Endothelial cell of umbilical vein (primary cell): ENCODE results near the gene SERPINI1. TPM values are rescaled to one million over a fixed set of nuclear protein-coding genes. Genes with fewer than 3 reads are reported as not detected.

ENCODE experiments used
- BruUV-seq: library from RNA; stranded (reverse); fragments of 400-500 nt; replicated peaks from 2 replicates; lab custom pipeline; 2021; lab: Mats Ljungman, UMichigan
- CTCF ChIA-PET: fragments of 300-600, 350-600 bp; sonication (Branson Sonifier 250); formaldehyde crosslinking; loops from one replicate; lab custom pipeline; 2021; ENCODE audit warnings: antibody characterized with exemption, inconsistent platforms; lab: Charles Lee
- POLR2A ChIA-PET: fragments of 300-600, 350-600 bp; sonication (Branson Sonifier 250); formaldehyde crosslinking; loops from one replicate; lab custom pipeline; 2021; ENCODE audit warnings: antibody characterized with exemption, inconsistent platforms; lab: Charles Lee
- DNase-seq: peaks from one replicate; pipeline ENCODE4 v3.0.0-alpha.2; 2011; ENCODE audit warnings: low read depth, low spot score
- FAIRE-seq: peaks from 2 replicates; lab custom pipeline; 2011; peaks lifted over from hg19 to GRCh38; lab: Jason Lieb, UNC
- H2AFZ ChIP-seq: 2 replicates; pipeline ENCODE4 v1.6.0; 2012; ENCODE audit warnings: low read depth, low read length, control low read depth, inconsistent platforms
- H3K27ac ChIP-seq: 2 replicates; pipeline ENCODE4 v1.5.1; 2011; ENCODE audit warnings: low read depth, mild to moderate bottlenecking, control low read depth, low read length, moderate library complexity; ENCODE audit not compliant: insufficient read depth
- H3K27me3 ChIP-seq, 2 experiments: 2 replicates each; pipeline versions ENCODE4 v1.6.0 to v1.6.1; 2011; ENCODE audit warnings: low read length in 2 of 2, mixed read lengths in 1 of 2; ENCODE audit not compliant: control insufficient read depth in 2 of 2, insufficient read depth in 2 of 2
- H3K36me3 ChIP-seq, 2 experiments: 2 replicates in 1 of 2; 3 replicates in 1 of 2; pipeline ENCODE4 v1.5.1; 2011; ENCODE audit warnings: low read length in 2 of 2, mild to moderate bottlenecking in 1 of 2, moderate library complexity in 1 of 2; ENCODE audit not compliant: control insufficient read depth in 2 of 2, insufficient read depth in 2 of 2; ENCODE audit errors: extremely low read depth in 1 of 2
- H3K4me1 ChIP-seq: 3 replicates; pipeline ENCODE4 v1.5.1; 2011; ENCODE audit warnings: mild to moderate bottlenecking, low read length; ENCODE audit not compliant: control insufficient read depth, insufficient read depth; ENCODE audit errors: extremely low read depth
- H3K4me2 ChIP-seq: 2 replicates; pipeline ENCODE4 v1.6.1; 2011; ENCODE audit warnings: low read length, control low read depth, mixed read lengths; ENCODE audit not compliant: insufficient read depth
- H3K4me3 ChIP-seq, 3 experiments: fragments of 200-600 bp in 1 of 3; sonication (generic), shearing (Covaris generic) in 1 of 3; replicated peaks in 1 of 3; 2 replicates each; pipeline ENCODE4 v1.5.1; 2011 to 2016; ENCODE audit warnings: control low read depth in 3 of 3, low read length in 3 of 3, mild to moderate bottlenecking in 2 of 3, inconsistent platforms in 1 of 3, low read depth in 1 of 3, moderate library complexity in 1 of 3; ENCODE audit not compliant: insufficient read depth in 1 of 3
- H3K79me2 ChIP-seq: 2 replicates; pipeline ENCODE4 v1.6.0; 2012; ENCODE audit warnings: low read length, inconsistent platforms; ENCODE audit not compliant: control insufficient read depth, insufficient read depth
- H3K9ac ChIP-seq: replicated peaks from 2 replicates; pipeline ENCODE3; 2011; ENCODE audit warnings: low read length, control low read depth; ENCODE audit not compliant: insufficient read depth; ENCODE audit errors: extremely low read depth
- H3K9me1 ChIP-seq: replicated peaks from 3 replicates; pipeline ENCODE4 v1.6.0; 2011; ENCODE audit warnings: mild to moderate bottlenecking, low read length; ENCODE audit not compliant: control insufficient read depth, insufficient read depth; ENCODE audit errors: extremely low read depth
- H3K9me3 ChIP-seq: replicated peaks from 2 replicates; pipeline ENCODE4 v1.5.1; 2012; ENCODE audit warnings: low read length, inconsistent platforms; ENCODE audit not compliant: control insufficient read depth, insufficient read depth
- H4K20me1 ChIP-seq: replicated peaks from 2 replicates; pipeline ENCODE3; 2011; ENCODE audit warnings: mild to moderate bottlenecking, low read length; ENCODE audit not compliant: control insufficient read depth, insufficient read depth; ENCODE audit errors: extremely low read depth
- CTCF ChIP-seq, 2 donors: IDR thresholded peaks; 1 replicate in 1 of 2; 2 replicates in 1 of 2; pipeline ENCODE4 v1.5.1; 2011; ENCODE audit warnings: low read length in 2 of 2, mild to moderate bottlenecking in 2 of 2, moderate library complexity in 2 of 2, control low read depth in 1 of 2, inconsistent platforms in 1 of 2, low read depth in 1 of 2; ENCODE audit not compliant: insufficient read depth in 1 of 2; ENCODE audit errors: extremely low read depth in 1 of 2
- FOS ChIP-seq: IDR thresholded peaks from 2 replicates; pipeline ENCODE4 v1.6.1; 2011; ENCODE audit warnings: mild to moderate bottlenecking, low read length, moderate library complexity, borderline replicate concordance; ENCODE audit not compliant: insufficient read depth
- GATA2 ChIP-seq: IDR thresholded peaks from 2 replicates; pipeline ENCODE4 v1.7.0; 2011; ENCODE audit warnings: low read depth, mild to moderate bottlenecking, moderate library complexity, mixed read lengths, low read length; ENCODE audit not compliant: insufficient read length, insufficient read depth
- JUN ChIP-seq: IDR thresholded peaks from 2 replicates; pipeline ENCODE4 v1.6.1; 2011; ENCODE audit warnings: borderline replicate concordance, low read depth; ENCODE audit not compliant: insufficient read length, insufficient read depth
- MAX ChIP-seq: IDR thresholded peaks from 2 replicates; pipeline ENCODE4 v1.6.1; 2011; ENCODE audit not compliant: insufficient read depth, insufficient read length
- MYC ChIP-seq: IDR thresholded peaks from one replicate; pipeline ENCODE4 v1.6.1; 2011; ENCODE audit warnings: mild to moderate bottlenecking, low read depth, low read length
- POLR2AphosphoS5 ChIP-seq: IDR thresholded peaks from 2 replicates; pipeline ENCODE4 v1.6.1; 2012; ENCODE audit warnings: low read depth, mild to moderate bottlenecking, control low read depth, low read length, moderate library complexity; ENCODE audit not compliant: insufficient read depth
- dilution Hi-C: fragments of 300-500 bp; cut with MboI; formaldehyde crosslinking; loops from one replicate; pipeline ENCODE4 v1.15.0; 2019; ENCODE audit warnings: low sequenced_read_pairs; ENCODE audit not compliant: extremely low pct_ligation_motif_present
- intact Hi-C: fragments of 100-400 bp; cut with micrococcal nuclease; formaldehyde crosslinking; loops from one replicate; pipeline ENCODE4 v1.10.0; 2022
- polyA plus RNA-seq, 4 experiments: library from polyadenylated mRNA; depleted of rRNA in 3 of 4; stranded (reverse) in 3 of 4; unstranded in 1 of 4; fragments of >200 nt; gene quantifications; 2 replicates each; pipeline versions ENCODE4 v1.2.1 to v1.2.3, GENCODE V29; 2011 to 2012; ENCODE audit warnings: missing spikeins in 1 of 4
- total RNA-seq: library from RNA; stranded (reverse); gene quantifications from 2 replicates; pipeline ENCODE4 v1.2.3, GENCODE V29; 2021

SERPINI1 gene
- total and polyA plus RNA-seq, 2 donors (not counting 3 experiments of a cell fraction or from before 2014, with no cell fraction given), result 0.22 to 0.28 TPM

- TF ChIP-seq POLR2AphosphoS5 (no peak), FOS (no peak), GATA2 (no peak), MYC (no peak), JUN (no peak), CTCF (IDR thresholded peaks at IDR 0.05; ENCODE audit: extremely low read depth in 1 of 2, insufficient read depth in 1 of 2, low read depth in 1 of 2, low read length in 2 of 2) (no peak), MAX (no peak)
- FAIRE-seq (no peak), DNase-seq (no peak)
- no TSS peak for BruUV-seq
- Histone ChIP-seq H3K9me1 (no peaks in the 10 kb centered on the region), H3K9me3 (no peaks in the 10 kb centered on the region), H3K79me2 (peaks cover 98% of the 10 kb centered on the region), H3K9ac (no peak overlapping the region), H3K4me3 (no peak overlapping the region), H3K27ac (no peak overlapping the region), H4K20me1 (peaks cover 11% of the 10 kb centered on the region), H3K36me3 (no peaks in the 10 kb centered on the region), H3K4me2 (no peak overlapping the region), H2AFZ (no peak overlapping the region), H3K4me1 (peaks cover 7% of the 10 kb centered on the region), H3K27me3 (no peaks in the 10 kb centered on the region)
- dilution Hi-C loops, result no loop called here
- ChIA-PET POLR2A (no interaction called here), CTCF (interaction anchor here (0.8 kb wide), 1 partner anchor 349 kb away, joined by 3 read pairs; the partner anchor contains the start of gene ZBBX)
- intact Hi-C loops, result no loop called here
Measured at GRCh38 chr3:167728632-167729323, 6.7 kb upstream of the SERPINI1 start.
